B cell (primary cell): ENCODE data around the gene FARP1.

Experiments used
- CTCF ChIP-seq: fragments of 200-600 bp; IDR thresholded peaks from one replicate; pipeline ENCODE4 v1.8.0; 2022; ENCODE audit warnings: antibody characterized with exemption, mild to moderate bottlenecking
- EZH2 ChIP-seq: IDR thresholded peaks from 2 replicates; pipeline ENCODE4 v1.6.1; 2012; ENCODE audit warnings: borderline replicate concordance, low read depth, mild to moderate bottlenecking, moderate library complexity, low read length; ENCODE audit not compliant: insufficient read depth, poor library complexity, severe bottlenecking

GRCh38 chr13:98348466-98349200 lies 205.7 kb downstream of the FARP1 start:
- TF ChIP-seq CTCF: no peak
- no peak for TF ChIP-seq EZH2
